Astrocyte of the spinal cord (primary cell): ENCODE data around the gene RPS6KA2.
A peak's percentile ranks its signal among the peaks of the same experiment; 100 is the strongest.

Source experiments
- DNase-seq: peaks from one replicate; pipeline ENCODE4 v3.0.0; 2011; ENCODE audit warnings: low read depth, low spot score
- H3K4me3 ChIP-seq: 2 replicates; pipeline ENCODE4 v1.5.1; 2011; ENCODE audit warnings: low read depth, mild to moderate bottlenecking, low read length, moderate library complexity
- CTCF ChIP-seq: IDR thresholded peaks from 2 replicates; pipeline ENCODE4 v1.5.1; 2012; ENCODE audit warnings: low read depth, mild to moderate bottlenecking, low read length, inconsistent platforms
- in situ Hi-C: cut with HindIII; loops from 2 replicates; pipeline ENCODE4 v1.10.0; 2017; ENCODE audit warnings: low sequenced_read_pairs

The RPS6KA2 gene

DNA sequence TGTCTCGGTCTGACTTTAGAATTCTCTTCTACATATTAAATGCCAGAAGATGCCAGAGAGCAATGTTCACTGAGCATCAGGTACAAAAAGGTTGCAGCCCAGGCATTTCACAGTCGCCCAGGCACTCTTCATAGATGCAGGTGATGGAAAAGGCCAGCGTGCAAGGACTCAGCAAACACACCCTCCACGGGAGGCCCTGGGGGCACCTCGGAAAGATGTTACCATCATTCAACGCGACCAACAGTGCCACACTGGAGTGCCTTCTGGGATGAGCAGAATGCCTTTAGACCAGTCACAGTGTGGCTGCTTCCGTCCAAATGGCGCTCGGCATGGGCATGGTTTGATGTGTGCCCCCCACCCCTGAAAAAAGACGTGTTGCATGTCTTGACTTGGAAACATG, 36.0 kb downstream of the RPS6KA2 start:
- in situ Hi-C loops = no loop called here
- H3K4me3 ChIP-seq = no peak overlapping the region
- no peak for DNase-seq
- TF ChIP-seq CTCF = no peak

GRCh38 chr6:166589786-166590574, 37.1 kb downstream of the RPS6KA2 start:
- TF ChIP-seq CTCF = no peak
- no peak overlapping the region for H3K4me3 ChIP-seq
- in situ Hi-C loops = no loop called here
- DNase-seq = no peak

DNA sequence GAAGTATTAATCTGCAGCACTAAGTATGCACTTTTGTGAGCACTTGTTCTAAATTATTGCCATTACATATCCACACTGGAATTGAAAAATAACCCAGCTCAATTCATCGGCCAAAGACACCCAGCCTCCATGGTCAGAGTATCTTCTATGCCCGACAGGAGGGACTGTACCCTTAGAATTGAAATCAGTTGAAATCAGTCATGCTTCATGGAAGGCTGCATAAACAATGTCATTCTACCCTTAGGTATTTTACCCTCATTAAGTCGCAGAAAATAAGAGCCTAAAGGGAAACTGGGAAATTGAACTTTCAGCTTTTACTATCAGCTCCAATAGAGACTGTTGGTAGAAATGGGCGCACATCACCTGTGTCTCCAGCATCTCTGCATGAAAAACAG, 37.7 kb downstream of the RPS6KA2 start:
- no peak for DNase-seq
- no peak for TF ChIP-seq CTCF
- in situ Hi-C loops = no loop called here
- H3K4me3 ChIP-seq = no peak overlapping the region

- no peak overlapping the region for H3K4me3 ChIP-seq
- in situ Hi-C loops = no loop called here
- peak; percentile 90 for DNase-seq
- TF ChIP-seq CTCF = no peak
Measured at GRCh38 chr6:166588691-166589336, 38.2 kb downstream of the RPS6KA2 start.

- TF ChIP-seq CTCF = no peak
- no peak for DNase-seq
- in situ Hi-C loops = no loop called here
- no peak overlapping the region for H3K4me3 ChIP-seq
Measured at GRCh38 chr6:166587631-166588413, 39.2 kb downstream of the RPS6KA2 start.

- no peak within 1 kb of the TSS for H3K4me3 ChIP-seq
- TF ChIP-seq CTCF = no peak
- DNase-seq = no peak
- in situ Hi-C loops = no loop called here
Measured at GRCh38 chr6:166586424-166587156, 40.5 kb downstream of the RPS6KA2 start, which contains the start of gene RAMACL. Gene RAMACL, minus strand, starts transcription at chr6:166586678. Its CDS starts 201 bp downstream, at chr6:166586477.
